ENCODE data around the gene ARHGAP15. TPM values are rescaled to one million over a fixed set of nuclear protein-coding genes. Genes with fewer than 3 reads are reported as not detected.

The ARHGAP15 gene
- total RNA-seq, 1 experiment from 2014 or later: 0.42 TPM

GRCh38 chr2:143559147-143559546, 429.9 kb downstream of the ARHGAP15 start:
- H3K27ac ChIP-seq (ENCODE audit: low read depth, low read length): no peak overlapping the region
- no peaks in the 10 kb centered on the region for H3K9me2 ChIP-seq (ENCODE audit: insufficient read depth)
- ChIA-PET POLR2A (no interaction called here), RAD21 (ENCODE audit: low non-redundant PET in 1 of 2, low total read pairs in 2 of 2, uncharacterized antibody in 2 of 2, unreplicated experiment in 2 of 2) (no interaction called here), CTCF (no interaction called here)
- no peaks in the 10 kb centered on the region for H3K36me3 ChIP-seq (ENCODE audit: control insufficient read depth in 1 of 2, insufficient read depth in 2 of 2, low read length in 2 of 2)
- no peak overlapping the region for H3K9ac ChIP-seq (ENCODE audit: low read length)
- H4K20me1 ChIP-seq (ENCODE audit: insufficient read depth): no peaks in the 10 kb centered on the region; the same call in 1 of the 2 replicates
- ATAC-seq: no peak
- H3K4me3 ChIP-seq (replicated peaks in 1 of 2; ENCODE audit: low read depth in 1 of 2, low read length in 2 of 2): no peak overlapping the region
- TF ChIP-seq CTCF (IDR thresholded peaks at IDR 0.05 in 2 of 3, conservative IDR thresholded peaks at IDR 0.05 in 1 of 3; ENCODE audit: borderline replicate concordance in 1 of 3, insufficient read depth in 1 of 3, low read depth in 2 of 3, low read length in 2 of 3) (no peak), POLR2A (IDR thresholded peaks at IDR 0.05; ENCODE audit: borderline replicate concordance, extremely low read depth, insufficient read depth, insufficient read length) (no peak), YY1 (IDR thresholded peaks at IDR 0.05; ENCODE audit: extremely low read depth, insufficient replicate concordance, low read depth, low read length) (no peak), CEBPB (IDR thresholded peaks at IDR 0.05; ENCODE audit: low read depth) (no peak), ZNF274 (IDR thresholded peaks at IDR 0.05; ENCODE audit: low read depth, low read length) (no peak), TCF7L2 (IDR thresholded peaks at IDR 0.05; ENCODE audit: borderline replicate concordance, extremely low read depth, insufficient read depth, insufficient read length) (no peak), MAX (IDR thresholded peaks at IDR 0.05) (no peak), POLR2AphosphoS5 (IDR thresholded peaks at IDR 0.05; ENCODE audit: low read depth, low read length) (no peak), RAD21 (IDR thresholded peaks at IDR 0.05; ENCODE audit: low read depth) (no peak), SRF (IDR thresholded peaks at IDR 0.05; ENCODE audit: low read depth) (no peak), CBX3 (IDR thresholded peaks at IDR 0.05; ENCODE audit: low read depth) (no peak), EGR1 (IDR thresholded peaks at IDR 0.05; ENCODE audit: low read depth) (no peak), SIN3A (IDR thresholded peaks at IDR 0.05; ENCODE audit: low read depth) (no peak), ZFX (IDR thresholded peaks at IDR 0.05) (no peak)
- no peaks in the 10 kb centered on the region for H3K27me3 ChIP-seq (ENCODE audit: insufficient read depth, low read length)
- BruUV-seq (replicated peaks): no TSS peak
- H3K79me2 ChIP-seq (ENCODE audit: insufficient read depth, low read length): no peaks in the 10 kb centered on the region
- no peak overlapping the region for H3K4me2 ChIP-seq (ENCODE audit: low read length)
- intact Hi-C loops (cut with micrococcal nuclease): no loop called here
- H2AFZ ChIP-seq (ENCODE audit: low read depth, low read length, poor library complexity, severe bottlenecking): no peak overlapping the region
- no peaks in the 10 kb centered on the region for H3K4me1 ChIP-seq (ENCODE audit: control insufficient read depth in 1 of 2, insufficient read depth in 2 of 2, low read length in 2 of 2)
- DNase-seq (ENCODE audit: low read depth, low spot score): no peak
- no peaks in the 10 kb centered on the region for H3K9me3 ChIP-seq (ENCODE audit: control insufficient read depth in 1 of 2, insufficient read depth in 1 of 2, low read depth in 1 of 2, low read length in 2 of 2)
